OCI-LY7 (cell line): ENCODE measurements around the gene SUN5. TPM values are rescaled to one million over a fixed set of nuclear protein-coding genes. Genes with fewer than 3 reads are reported as not detected.

Experiments
- BruUV-seq: library from RNA; stranded (reverse); fragments of 400-500 nt; replicated peaks from 2 replicates; lab custom pipeline; 2021; lab: Mats Ljungman, UMichigan
- CTCF ChIA-PET: fragments of 300-600 bp; sonication (Branson Sonifier 250); formaldehyde crosslinking; loops from one replicate; lab custom pipeline; 2022; ENCODE audit warnings: antibody characterized with exemption; ENCODE audit not compliant: unreplicated experiment; lab: Charles Lee
- POLR2A ChIA-PET: fragments of 300-600 bp; sonication (Branson Sonifier 250); formaldehyde crosslinking; loops from one replicate; lab custom pipeline; 2022; ENCODE audit warnings: antibody characterized with exemption; lab: Charles Lee
- DNase-seq: peaks from one replicate; pipeline ENCODE4 v3.0.0-alpha.2; 2015; ENCODE audit warnings: low spot score
- H2AFZ ChIP-seq: fragments of 200-600 bp; sonication (generic), shearing (Covaris generic); 2 replicates; pipeline ENCODE4 v1.6.1; 2014; ENCODE audit warnings: mild to moderate bottlenecking, antibody characterized with exemption, low read length, moderate library complexity
- H3K27ac ChIP-seq: fragments of 200-600 bp; sonication (generic); 2 replicates; pipeline ENCODE4 v1.5.1; 2014; ENCODE audit warnings: mixed run types, low read depth, mild to moderate bottlenecking, moderate library complexity, low read length, inconsistent platforms; ENCODE audit not compliant: poor library complexity, severe bottlenecking
- H3K36me3 ChIP-seq: fragments of 200-600 bp; sonication (generic); 2 replicates; pipeline ENCODE4 v1.6.1; 2014; ENCODE audit warnings: mild to moderate bottlenecking, antibody characterized with exemption, low read length, moderate library complexity, mixed read lengths; ENCODE audit not compliant: insufficient read depth
- H3K4me1 ChIP-seq: fragments of 200-600 bp; sonication (generic); 2 replicates; pipeline ENCODE4 v1.5.1; 2014; ENCODE audit warnings: mild to moderate bottlenecking, low read length; ENCODE audit not compliant: insufficient read depth, poor library complexity, severe bottlenecking
- H3K4me2 ChIP-seq: fragments of 200-600 bp; sonication (generic); 2 replicates; pipeline ENCODE4 v1.6.1; 2014; ENCODE audit warnings: mild to moderate bottlenecking, low read length
- H3K4me3 ChIP-seq: fragments of 200-600 bp; sonication (generic); 2 replicates; pipeline ENCODE4 v1.5.1; 2014; ENCODE audit warnings: mild to moderate bottlenecking, low read depth, low read length; ENCODE audit not compliant: poor library complexity, severe bottlenecking
- H3K79me2 ChIP-seq: fragments of 200-600 bp; sonication (generic); 2 replicates; pipeline ENCODE4 v1.6.1; 2016; ENCODE audit warnings: low read depth, mild to moderate bottlenecking, low read length, moderate library complexity, mixed read lengths; ENCODE audit not compliant: insufficient read depth
- H3K9me2 ChIP-seq: fragments of 200-600 bp; sonication (generic); 2 replicates; pipeline ENCODE4 v1.6.1; 2016; ENCODE audit warnings: mild to moderate bottlenecking, low read length, mixed read lengths; ENCODE audit not compliant: insufficient read depth
- H3K9me3 ChIP-seq: fragments of 200-600 bp; sonication (generic); 2 replicates; pipeline ENCODE4 v1.6.1; 2014; ENCODE audit warnings: mild to moderate bottlenecking, mixed run types, low read length, mixed read lengths
- H4K20me1 ChIP-seq: fragments of 200-600 bp; sonication (generic); 2 replicates; pipeline ENCODE4 v1.6.1; 2014; ENCODE audit warnings: mild to moderate bottlenecking, antibody characterized with exemption, low read length, moderate library complexity, mixed read lengths; ENCODE audit not compliant: insufficient read depth
- EZH2phosphoT487 ChIP-seq: fragments of 200-600 bp; sonication (generic); IDR thresholded peaks from 2 replicates; pipeline ENCODE4 v1.6.1; 2018; ENCODE audit warnings: low read depth, borderline replicate concordance, mild to moderate bottlenecking, mixed run types, antibody characterized with exemption, low read length, moderate library complexity, mixed read lengths
- intact Hi-C: fragments of 100-400 bp; cut with micrococcal nuclease; formaldehyde crosslinking; loops from one replicate; pipeline ENCODE4 v1.10.0; 2022; ENCODE audit not compliant: unreplicated experiment
- total RNA-seq, 2 experiments: library from RNA; depleted of rRNA in 1 of 2; stranded (reverse); fragments of >200 nt in 1 of 2; shearing (Covaris generic) in 1 of 2; gene quantifications; 2 replicates each; pipeline ENCODE4 v1.2.3, GENCODE V29; 2014 to 2022
- TF ChIP-seq, protein P1 (sequence below): fragments of 200-600 bp; sonication (generic); conservative IDR thresholded peaks from 2 replicates; pipeline ENCODE4 v1.5.1; 2014; ENCODE audit warnings: mild to moderate bottlenecking, antibody characterized with exemption, low read length, moderate library complexity, mixed read lengths

Gene SUN5
- total RNA-seq, 2 experiments from 2014 or later, result not detected

DNA sequence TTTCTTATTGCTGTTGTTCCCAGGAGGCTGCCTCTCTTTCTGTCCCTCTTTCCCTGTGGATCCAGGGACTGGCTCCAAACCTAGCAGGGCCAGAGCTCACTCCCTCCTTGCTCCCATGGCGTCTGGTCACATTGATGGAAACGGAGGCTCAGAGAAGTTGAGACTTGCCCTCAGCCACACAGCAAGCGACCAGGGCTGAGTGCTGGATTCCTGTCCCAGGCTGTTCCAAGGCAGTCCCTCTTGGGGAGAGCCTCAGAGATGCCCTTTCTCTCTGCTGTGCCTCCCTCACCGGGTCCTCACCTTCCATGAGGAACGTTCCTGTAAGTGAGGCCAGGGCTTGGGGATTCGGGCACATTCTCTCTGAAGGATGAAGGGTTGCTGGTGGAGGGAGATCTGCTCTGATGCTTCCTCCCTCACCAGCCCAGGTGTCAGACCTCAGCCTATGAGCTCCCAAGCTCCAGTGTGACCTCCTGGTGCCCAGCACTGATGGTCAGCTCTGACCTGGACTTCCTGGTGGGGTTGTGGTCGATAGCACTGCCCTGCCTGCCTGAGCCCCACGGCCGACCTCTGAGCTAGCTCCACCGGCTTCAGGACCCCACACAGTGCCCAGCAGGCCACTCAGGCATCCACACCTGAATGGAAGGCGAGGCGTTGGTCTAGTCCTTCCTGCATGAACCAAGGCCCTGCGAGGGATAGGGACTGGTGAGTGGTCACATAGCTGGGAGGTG, 26.8 kb downstream of the SUN5 start:
- H4K20me1 ChIP-seq, result no peaks in the 10 kb centered on the region
- H3K4me1 ChIP-seq, result peaks cover 5% of the 10 kb centered on the region
- no peak overlapping the region for H3K4me3 ChIP-seq
- H3K27ac ChIP-seq, result no peak overlapping the region
- ChIA-PET CTCF (interaction anchor here (0.7 kb wide), 1 partner anchor 159 kb away, joined by 3 read pairs; no protein-coding TSS in a partner anchor), POLR2A (interaction anchor here (0.6 kb wide), 1 partner anchor 41 kb away, joined by 3 read pairs; no protein-coding TSS in a partner anchor)
- no peak overlapping the region for H3K4me2 ChIP-seq
- no peaks in the 10 kb centered on the region for H3K9me3 ChIP-seq
- no peak for TF ChIP-seq EZH2phosphoT487
- TF ChIP-seq, protein P1, sequence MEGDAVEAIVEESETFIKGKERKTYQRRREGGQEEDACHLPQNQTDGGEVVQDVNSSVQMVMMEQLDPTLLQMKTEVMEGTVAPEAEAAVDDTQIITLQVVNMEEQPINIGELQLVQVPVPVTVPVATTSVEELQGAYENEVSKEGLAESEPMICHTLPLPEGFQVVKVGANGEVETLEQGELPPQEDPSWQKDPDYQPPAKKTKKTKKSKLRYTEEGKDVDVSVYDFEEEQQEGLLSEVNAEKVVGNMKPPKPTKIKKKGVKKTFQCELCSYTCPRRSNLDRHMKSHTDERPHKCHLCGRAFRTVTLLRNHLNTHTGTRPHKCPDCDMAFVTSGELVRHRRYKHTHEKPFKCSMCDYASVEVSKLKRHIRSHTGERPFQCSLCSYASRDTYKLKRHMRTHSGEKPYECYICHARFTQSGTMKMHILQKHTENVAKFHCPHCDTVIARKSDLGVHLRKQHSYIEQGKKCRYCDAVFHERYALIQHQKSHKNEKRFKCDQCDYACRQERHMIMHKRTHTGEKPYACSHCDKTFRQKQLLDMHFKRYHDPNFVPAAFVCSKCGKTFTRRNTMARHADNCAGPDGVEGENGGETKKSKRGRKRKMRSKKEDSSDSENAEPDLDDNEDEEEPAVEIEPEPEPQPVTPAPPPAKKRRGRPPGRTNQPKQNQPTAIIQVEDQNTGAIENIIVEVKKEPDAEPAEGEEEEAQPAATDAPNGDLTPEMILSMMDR, result no peak
- H3K79me2 ChIP-seq, result no peaks in the 10 kb centered on the region
- H3K36me3 ChIP-seq, result no peaks in the 10 kb centered on the region
- no peaks in the 10 kb centered on the region for H3K9me2 ChIP-seq
- no peak overlapping the region for H2AFZ ChIP-seq
- DNase-seq, result no peak
- no TSS peak for BruUV-seq
- intact Hi-C loops, result no loop called here

DNA sequence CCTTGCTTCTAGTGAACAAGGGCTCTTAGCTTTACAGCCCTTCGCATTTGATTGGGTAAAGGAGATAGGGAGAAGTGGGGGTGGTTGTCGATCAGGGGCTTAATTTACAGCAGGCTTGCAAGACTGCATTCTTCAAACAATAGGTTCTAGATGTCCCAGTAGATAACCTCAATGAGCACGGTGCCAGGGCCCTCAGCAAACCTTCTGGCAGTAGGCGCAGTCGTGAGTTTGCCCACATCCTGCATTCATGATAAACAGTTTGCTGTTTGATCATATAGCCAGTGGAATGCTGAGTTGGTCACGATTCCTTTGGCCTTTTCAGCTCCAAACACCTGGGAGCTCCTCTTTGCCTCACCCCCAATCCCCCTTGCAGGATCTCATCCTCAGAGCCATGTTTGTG, 27.5 kb downstream of the SUN5 start:
- CTCF ChIA-PET, result interaction anchor here (0.7 kb wide), 1 partner anchor 160 kb away, joined by 3 read pairs; no protein-coding TSS in a partner anchor
- DNase-seq, result no peak
- POLR2A ChIA-PET, result no interaction called here

More for the DNA sequence above, 27.5 kb downstream of the SUN5 start:
- Histone ChIP-seq H2AFZ (no peak overlapping the region), H3K36me3 (no peaks in the 10 kb centered on the region), H3K79me2 (no peaks in the 10 kb centered on the region), H3K4me3 (no peak overlapping the region), H3K9me2 (no peaks in the 10 kb centered on the region), H3K27ac (no peak overlapping the region), H3K4me1 (peaks cover 12% of the 10 kb centered on the region), H3K4me2 (no peak overlapping the region), H3K9me3 (no peaks in the 10 kb centered on the region), H4K20me1 (no peaks in the 10 kb centered on the region)
- TF ChIP-seq EZH2phosphoT487, result no peak
- TF ChIP-seq, protein P1, result no peak
- intact Hi-C loops, result no loop called here
- BruUV-seq, result no TSS peak
